HG02981 (cell line): Measurements from ENCODE around the gene MEX3C.

Source experiments
- ATAC-seq: cut with Tn5 transposase; IDR thresholded peaks from one replicate; pipeline ENCODE4 v1.9.1; 2021; ENCODE audit warnings: mild to moderate bottlenecking, moderate library complexity; ENCODE audit not compliant: unreplicated experiment

MEX3C gene

GRCh38 chr18:51154431-51155063, 42.9 kb downstream of the MEX3C start:
- no peak for ATAC-seq

GRCh38 chr18:51153659-51154371, 43.7 kb downstream of the MEX3C start:
- peak; percentile 79 for ATAC-seq

- no peak for ATAC-seq
These were observed 45.6 kb downstream of the MEX3C start for GRCh38 chr18:51151568-51152511.

GRCh38 chr18:51151185-51151567, 46.3 kb downstream of the MEX3C start:
- ATAC-seq: no peak

- no peak for ATAC-seq
These were observed 47.3 kb downstream of the MEX3C start for GRCh38 chr18:51150113-51150700.

GRCh38 chr18:51149670-51150069, 47.8 kb downstream of the MEX3C start:
- no peak for ATAC-seq

GRCh38 chr18:51146909-51147308, 50.6 kb downstream of the MEX3C start:
- no peak for ATAC-seq

- ATAC-seq: no peak
These were observed 58.5 kb downstream of the MEX3C start for GRCh38 chr18:51138936-51139335.

- no peak for ATAC-seq
These were observed 59.6 kb downstream of the MEX3C start for GRCh38 chr18:51137891-51138290.

- ATAC-seq: no peak
These were observed 60.3 kb downstream of the MEX3C start for GRCh38 chr18:51137026-51137729.

- ATAC-seq: no peak
These were observed 61.7 kb downstream of the MEX3C start for GRCh38 chr18:51135795-51136194.

GRCh38 chr18:51135364-51135763, 62.1 kb downstream of the MEX3C start:
- no peak for ATAC-seq

- no peak for ATAC-seq
These were observed 62.8 kb downstream of the MEX3C start for GRCh38 chr18:51134721-51135120.

- no peak for ATAC-seq
These were observed 63.8 kb downstream of the MEX3C start for GRCh38 chr18:51133580-51134160.

- ATAC-seq: no peak
These were observed 65.1 kb downstream of the MEX3C start for GRCh38 chr18:51132256-51132935.

- ATAC-seq: no peak
These were observed 68.9 kb downstream of the MEX3C start for GRCh38 chr18:51128533-51128932.

- ATAC-seq: no peak
These were observed 69.8 kb downstream of the MEX3C start for GRCh38 chr18:51127664-51128063.

- no peak for ATAC-seq
These were observed 71.5 kb downstream of the MEX3C start for GRCh38 chr18:51125976-51126375.
